ENCODE measurements around the gene BPTF.
A peak's percentile ranks its signal among the peaks of the same experiment; 100 is the strongest.

The BPTF gene

DNA sequence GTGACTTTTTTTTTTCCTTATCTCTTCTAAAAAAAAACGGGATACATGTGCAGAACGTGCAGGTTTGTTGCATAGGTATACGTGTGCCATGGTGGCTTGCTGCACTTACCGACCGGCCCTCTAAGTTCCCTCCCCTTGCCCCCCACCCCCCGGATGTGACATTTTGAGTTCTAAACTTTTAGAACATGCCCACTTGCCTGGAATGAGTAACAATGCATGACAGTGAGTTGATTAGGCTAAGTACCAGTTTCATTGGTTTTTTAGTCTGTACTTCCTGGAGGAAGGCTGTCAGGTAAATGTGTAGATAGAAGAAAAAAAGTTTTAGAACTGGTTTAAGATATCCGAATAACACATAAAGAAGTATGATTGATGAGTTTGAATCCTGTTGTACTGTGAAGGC lies 4.0 kb downstream of the BPTF start (continued):
- TF ChIP-seq ZSCAN16 (tag by site-specific recombination; IDR thresholded peaks at IDR 0.05) (no peak), ZIC2 (tag by site-specific recombination; IDR thresholded peaks at IDR 0.05) (no peak), ZNF132 (tag by site-specific recombination; IDR thresholded peaks at IDR 0.05; ENCODE audit: borderline replicate concordance) (no peak), ZNF707 (tag by site-specific recombination; IDR thresholded peaks at IDR 0.05) (no peak), ZNF23 (tag by site-specific recombination; IDR thresholded peaks at IDR 0.05; ENCODE audit: borderline replicate concordance) (no peak), ZNF354C (tag by site-specific recombination; IDR thresholded peaks at IDR 0.05; ENCODE audit: borderline replicate concordance, low read depth) (no peak), ZNF48 (tag by site-specific recombination; IDR thresholded peaks at IDR 0.05) (no peak), ZNF248 (tag by site-specific recombination; IDR thresholded peaks at IDR 0.05) (no peak)
- TF ChIP-seq, protein P1, sequence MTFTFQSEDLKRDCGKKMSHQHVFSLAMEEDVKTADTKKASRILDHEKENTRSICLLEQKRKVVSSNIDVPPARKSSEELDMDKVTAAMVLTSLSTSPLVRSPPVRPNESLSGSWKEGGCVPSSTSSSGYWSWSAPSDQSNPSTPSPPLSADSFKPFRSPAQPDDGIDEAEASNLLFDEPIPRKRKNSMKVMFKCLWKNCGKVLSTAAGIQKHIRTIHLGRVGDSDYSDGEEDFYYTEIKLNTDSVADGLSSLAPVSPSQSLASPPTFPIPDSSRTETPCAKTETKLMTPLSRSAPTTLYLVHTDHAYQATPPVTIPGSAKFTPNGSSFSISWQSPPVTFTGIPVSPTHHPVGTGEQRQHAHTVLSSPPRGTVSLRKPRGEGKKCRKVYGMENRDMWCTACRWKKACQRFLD (tag by site-specific recombination; IDR thresholded peaks at IDR 0.05) = no peak
- TF ChIP-seq, protein P2, sequence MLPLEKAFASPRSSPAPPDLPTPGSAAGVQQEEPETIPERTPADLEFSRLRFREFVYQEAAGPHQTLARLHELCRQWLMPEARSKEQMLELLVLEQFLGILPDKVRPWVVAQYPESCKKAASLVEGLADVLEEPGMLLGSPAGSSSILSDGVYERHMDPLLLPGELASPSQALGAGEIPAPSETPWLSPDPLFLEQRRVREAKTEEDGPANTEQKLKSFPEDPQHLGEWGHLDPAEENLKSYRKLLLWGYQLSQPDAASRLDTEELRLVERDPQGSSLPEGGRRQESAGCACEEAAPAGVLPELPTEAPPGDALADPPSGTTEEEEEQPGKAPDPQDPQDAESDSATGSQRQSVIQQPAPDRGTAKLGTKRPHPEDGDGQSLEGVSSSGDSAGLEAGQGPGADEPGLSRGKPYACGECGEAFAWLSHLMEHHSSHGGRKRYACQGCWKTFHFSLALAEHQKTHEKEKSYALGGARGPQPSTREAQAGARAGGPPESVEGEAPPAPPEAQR (tag by site-specific recombination; IDR thresholded peaks at IDR 0.05) = no peak

DNA sequence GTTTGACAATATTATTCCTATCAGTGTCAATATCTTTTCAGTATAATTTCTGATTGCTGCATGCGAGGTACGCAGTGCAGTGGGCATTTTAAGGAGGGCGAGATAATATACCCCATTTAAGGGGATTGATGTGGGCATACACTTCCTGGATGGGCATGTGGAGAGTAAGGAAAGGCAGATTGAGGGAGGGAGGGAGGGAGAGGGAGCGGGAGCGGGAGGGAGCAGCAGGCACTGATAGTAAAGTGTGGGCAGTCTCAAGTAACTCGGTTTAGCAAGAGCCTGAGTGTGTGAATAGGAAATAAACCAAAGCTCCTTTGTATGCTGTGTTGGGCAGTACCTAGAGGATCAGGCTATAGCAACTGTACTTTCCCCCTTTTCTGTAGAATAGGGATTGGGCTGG lies 5.1 kb downstream of the BPTF start:
- Histone ChIP-seq H3K27ac (ENCODE audit: extremely low read depth, low read depth, low read length) (no peak overlapping the region), H3K4me1 (ENCODE audit: control insufficient read depth, insufficient read depth, low read length) (peaks cover 24% of the 10 kb centered on the region), H3K4me3 (ENCODE audit: low read depth, low read length) (no peak overlapping the region), H3K36me3 (ENCODE audit: control insufficient read depth in 2 of 2, insufficient read depth in 1 of 2, low read length in 2 of 2) (peaks cover 0 to 17% of the 10 kb centered on the region in 2 experiments; a peak in 1 of 3 replicates), H3K9me3 (ENCODE audit: control insufficient read depth, insufficient read depth, low read depth, low read length) (no peaks in the 10 kb centered on the region)
- POLR2A ChIA-PET = interaction anchor here (0.6 kb wide), 1 partner anchor 579 kb away, joined by 6 read pairs; no protein-coding TSS in a partner anchor
- TF ChIP-seq ZNF600 (tag by site-specific recombination; IDR thresholded peaks at IDR 0.05) (peak; percentile 66; the same call in 1 of the 2 replicates), ZBTB48 (tag by site-specific recombination; IDR thresholded peaks at IDR 0.05) (no peak), MZF1 (tag by site-specific recombination; IDR thresholded peaks at IDR 0.05; ENCODE audit: borderline replicate concordance) (peak; percentile 65; the same call in 1 of the 2 replicates), SETDB1 (IDR thresholded peaks at IDR 0.05; ENCODE audit: insufficient read length, low read length) (no peak), ZBTB17 (tag by site-specific recombination; IDR thresholded peaks at IDR 0.05) (peak; percentile 61)
- TF ChIP-seq, protein P3, sequence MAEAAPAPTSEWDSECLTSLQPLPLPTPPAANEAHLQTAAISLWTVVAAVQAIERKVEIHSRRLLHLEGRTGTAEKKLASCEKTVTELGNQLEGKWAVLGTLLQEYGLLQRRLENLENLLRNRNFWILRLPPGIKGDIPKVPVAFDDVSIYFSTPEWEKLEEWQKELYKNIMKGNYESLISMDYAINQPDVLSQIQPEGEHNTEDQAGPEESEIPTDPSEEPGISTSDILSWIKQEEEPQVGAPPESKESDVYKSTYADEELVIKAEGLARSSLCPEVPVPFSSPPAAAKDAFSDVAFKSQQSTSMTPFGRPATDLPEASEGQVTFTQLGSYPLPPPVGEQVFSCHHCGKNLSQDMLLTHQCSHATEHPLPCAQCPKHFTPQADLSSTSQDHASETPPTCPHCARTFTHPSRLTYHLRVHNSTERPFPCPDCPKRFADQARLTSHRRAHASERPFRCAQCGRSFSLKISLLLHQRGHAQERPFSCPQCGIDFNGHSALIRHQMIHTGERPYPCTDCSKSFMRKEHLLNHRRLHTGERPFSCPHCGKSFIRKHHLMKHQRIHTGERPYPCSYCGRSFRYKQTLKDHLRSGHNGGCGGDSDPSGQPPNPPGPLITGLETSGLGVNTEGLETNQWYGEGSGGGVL (tag by site-specific recombination; IDR thresholded peaks at IDR 0.05) = peak; percentile 66
- TF ChIP-seq, protein P4, sequence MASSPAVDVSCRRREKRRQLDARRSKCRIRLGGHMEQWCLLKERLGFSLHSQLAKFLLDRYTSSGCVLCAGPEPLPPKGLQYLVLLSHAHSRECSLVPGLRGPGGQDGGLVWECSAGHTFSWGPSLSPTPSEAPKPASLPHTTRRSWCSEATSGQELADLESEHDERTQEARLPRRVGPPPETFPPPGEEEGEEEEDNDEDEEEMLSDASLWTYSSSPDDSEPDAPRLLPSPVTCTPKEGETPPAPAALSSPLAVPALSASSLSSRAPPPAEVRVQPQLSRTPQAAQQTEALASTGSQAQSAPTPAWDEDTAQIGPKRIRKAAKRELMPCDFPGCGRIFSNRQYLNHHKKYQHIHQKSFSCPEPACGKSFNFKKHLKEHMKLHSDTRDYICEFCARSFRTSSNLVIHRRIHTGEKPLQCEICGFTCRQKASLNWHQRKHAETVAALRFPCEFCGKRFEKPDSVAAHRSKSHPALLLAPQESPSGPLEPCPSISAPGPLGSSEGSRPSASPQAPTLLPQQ (tag by site-specific recombination; IDR thresholded peaks at IDR 0.05) = no peak
- CTCF ChIA-PET = interaction anchor here (1.5 kb wide), 1 partner anchor 62 kb away, joined by 5 read pairs; no protein-coding TSS in a partner anchor

DNA sequence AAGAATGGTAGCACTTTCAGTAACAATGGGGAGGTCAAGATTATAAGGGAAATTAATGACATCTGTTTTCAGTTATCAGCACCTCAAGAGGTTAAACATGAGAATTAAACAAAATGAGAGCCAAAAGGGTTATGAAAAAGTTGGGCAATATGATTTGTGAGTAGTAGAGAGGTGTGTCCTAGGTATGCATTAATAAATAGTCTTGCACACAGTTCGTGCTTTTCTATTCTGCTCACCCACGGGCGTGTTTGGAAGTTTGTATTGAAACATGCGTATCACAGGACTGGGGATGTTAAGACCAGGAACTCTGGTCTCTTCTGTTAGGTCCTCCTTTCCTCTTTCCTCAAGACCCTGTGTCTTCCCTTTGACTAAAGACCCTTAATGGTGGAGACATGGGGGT lies 6.0 kb downstream of the BPTF start:
- H3K36me3 ChIP-seq (ENCODE audit: control insufficient read depth in 2 of 2, insufficient read depth in 1 of 2, low read length in 2 of 2) = peaks cover 0 to 17% of the 10 kb centered on the region in 2 experiments; a peak in 1 of 3 replicates
- H3K4me1 ChIP-seq (ENCODE audit: control insufficient read depth, insufficient read depth, low read length) = peaks cover 24% of the 10 kb centered on the region
- ChIA-PET POLR2A (no interaction called here), CTCF (interaction anchor here (0.7 to 0.9 kb wide), 2 partner anchors 124 to 237 kb away, joined by 3 read pairs; no protein-coding TSS in a partner anchor)
- no peak overlapping the region for H3K27ac ChIP-seq (ENCODE audit: extremely low read depth, low read depth, low read length)
- H3K4me3 ChIP-seq (ENCODE audit: low read depth, low read length) = no peak overlapping the region
- no peaks in the 10 kb centered on the region for H3K9me3 ChIP-seq (ENCODE audit: control insufficient read depth, insufficient read depth, low read depth, low read length)
- TF ChIP-seq ZNF596 (tag by site-specific recombination; IDR thresholded peaks at IDR 0.05) (no peak), ZFHX2 (tag by site-specific recombination; conservative IDR thresholded peaks at IDR 0.05) (no peak), ZNF138 (tag by site-specific recombination; IDR thresholded peaks at IDR 0.05; ENCODE audit: borderline replicate concordance) (no peak), ZNF266 (tag by site-specific recombination; IDR thresholded peaks at IDR 0.05; ENCODE audit: low read depth) (no peak), ZNF473 (tag by site-specific recombination; IDR thresholded peaks at IDR 0.05) (no peak), SP2 (tag by site-specific recombination; IDR thresholded peaks at IDR 0.05) (no peak), ZNF362 (tag by site-specific recombination; IDR thresholded peaks at IDR 0.05) (no peak), YY1 (tag by site-specific recombination; IDR thresholded peaks at IDR 0.05) (no peak), SP7 (tag by site-specific recombination; IDR thresholded peaks at IDR 0.05) (no peak), REPIN1 (tag by site-specific recombination; IDR thresholded peaks at IDR 0.05; ENCODE audit: low read depth) (no peak)
